Measurements from ENCODE around the gene DCAF8L2.

DNA sequence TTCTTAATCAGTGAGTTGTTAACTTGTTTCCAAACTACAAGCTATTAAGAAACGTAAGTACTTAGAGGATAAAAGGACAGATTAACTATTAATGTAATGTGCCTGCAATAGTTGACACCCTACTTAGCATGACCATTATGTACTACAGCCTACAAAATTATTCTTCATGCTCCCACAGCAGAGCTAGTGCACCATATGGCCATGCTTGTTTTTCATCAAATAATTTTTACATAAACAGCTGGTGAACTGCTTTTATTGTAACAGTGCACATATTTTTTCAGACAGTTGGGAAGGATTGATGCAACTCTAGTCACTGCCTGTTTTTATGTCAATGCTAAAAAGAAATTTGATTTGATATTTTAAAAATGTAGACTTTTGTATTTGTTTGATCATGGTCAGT is 207.4 kb downstream of the DCAF8L2 start:
- TF ChIP-seq RAD21 (conservative IDR thresholded peaks at IDR 0.05 in 1 of 2, IDR thresholded peaks at IDR 0.05 in 1 of 2) (no peak), TP53 (CRISPR knock-in tag; IDR thresholded peaks at IDR 0.05) (no peak), EP300 (IDR thresholded peaks at IDR 0.05) (no peak), BCL3 (IDR thresholded peaks at IDR 0.05) (no peak)
- TF ChIP-seq, protein P1, sequence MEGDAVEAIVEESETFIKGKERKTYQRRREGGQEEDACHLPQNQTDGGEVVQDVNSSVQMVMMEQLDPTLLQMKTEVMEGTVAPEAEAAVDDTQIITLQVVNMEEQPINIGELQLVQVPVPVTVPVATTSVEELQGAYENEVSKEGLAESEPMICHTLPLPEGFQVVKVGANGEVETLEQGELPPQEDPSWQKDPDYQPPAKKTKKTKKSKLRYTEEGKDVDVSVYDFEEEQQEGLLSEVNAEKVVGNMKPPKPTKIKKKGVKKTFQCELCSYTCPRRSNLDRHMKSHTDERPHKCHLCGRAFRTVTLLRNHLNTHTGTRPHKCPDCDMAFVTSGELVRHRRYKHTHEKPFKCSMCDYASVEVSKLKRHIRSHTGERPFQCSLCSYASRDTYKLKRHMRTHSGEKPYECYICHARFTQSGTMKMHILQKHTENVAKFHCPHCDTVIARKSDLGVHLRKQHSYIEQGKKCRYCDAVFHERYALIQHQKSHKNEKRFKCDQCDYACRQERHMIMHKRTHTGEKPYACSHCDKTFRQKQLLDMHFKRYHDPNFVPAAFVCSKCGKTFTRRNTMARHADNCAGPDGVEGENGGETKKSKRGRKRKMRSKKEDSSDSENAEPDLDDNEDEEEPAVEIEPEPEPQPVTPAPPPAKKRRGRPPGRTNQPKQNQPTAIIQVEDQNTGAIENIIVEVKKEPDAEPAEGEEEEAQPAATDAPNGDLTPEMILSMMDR (IDR thresholded peaks at IDR 0.05): no peak

Measured in A549 (cell line).